GM12878 (cell line): ENCODE results near the gene REN.

Experiments
- JUND ChIP-seq: IDR thresholded peaks from 2 replicates; pipeline ENCODE4 v1.6.1; 2012; ENCODE audit warnings: low read depth, mild to moderate bottlenecking, low read length, improper control_type of control experiment, moderate library complexity
- NR2C2 ChIP-seq: IDR thresholded peaks from 2 replicates; pipeline ENCODE4 v1.6.1; 2011; ENCODE audit warnings: borderline replicate concordance, low read depth; ENCODE audit not compliant: control insufficient read depth, insufficient read length
- SIN3A ChIP-seq: IDR thresholded peaks from 2 replicates; pipeline ENCODE4 v1.6.1; 2012; ENCODE audit warnings: low read depth, low read length, improper control_type of control experiment
- SUZ12 ChIP-seq: fragments of 200-600 bp; sonication (generic); IDR thresholded peaks from one replicate; pipeline ENCODE4 v1.6.1; 2018; ENCODE audit warnings: antibody characterized with exemption, mild to moderate bottlenecking; ENCODE audit not compliant: unreplicated experiment
- TF ChIP-seq, protein P1 (sequence below): IDR thresholded peaks from 2 replicates; pipeline ENCODE4 v1.6.1; 2011; ENCODE audit warnings: borderline replicate concordance, low read depth, mild to moderate bottlenecking, moderate library complexity, mixed read lengths, low read length; ENCODE audit not compliant: insufficient read depth; ENCODE audit errors: extremely low read length
- TF ChIP-seq, protein P2 (sequence below), 3 experiments: IDR thresholded peaks in 2 of 3; conservative IDR thresholded peaks in 1 of 3; 2 replicates each; pipeline ENCODE4 v1.5.1; 2011; ENCODE audit warnings: low read depth in 3 of 3, low read length in 3 of 3, mild to moderate bottlenecking in 3 of 3, control low read depth in 2 of 3, moderate library complexity in 2 of 3, inconsistent platforms in 1 of 3, mixed read lengths in 1 of 3; ENCODE audit not compliant: control insufficient read depth in 2 of 3, insufficient read depth in 1 of 3; ENCODE audit errors: extremely low read depth in 1 of 3

- TF ChIP-seq, protein P1, sequence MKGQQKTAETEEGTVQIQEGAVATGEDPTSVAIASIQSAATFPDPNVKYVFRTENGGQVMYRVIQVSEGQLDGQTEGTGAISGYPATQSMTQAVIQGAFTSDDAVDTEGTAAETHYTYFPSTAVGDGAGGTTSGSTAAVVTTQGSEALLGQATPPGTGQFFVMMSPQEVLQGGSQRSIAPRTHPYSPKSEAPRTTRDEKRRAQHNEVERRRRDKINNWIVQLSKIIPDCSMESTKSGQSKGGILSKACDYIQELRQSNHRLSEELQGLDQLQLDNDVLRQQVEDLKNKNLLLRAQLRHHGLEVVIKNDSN: no peak
- TF ChIP-seq, protein P2, sequence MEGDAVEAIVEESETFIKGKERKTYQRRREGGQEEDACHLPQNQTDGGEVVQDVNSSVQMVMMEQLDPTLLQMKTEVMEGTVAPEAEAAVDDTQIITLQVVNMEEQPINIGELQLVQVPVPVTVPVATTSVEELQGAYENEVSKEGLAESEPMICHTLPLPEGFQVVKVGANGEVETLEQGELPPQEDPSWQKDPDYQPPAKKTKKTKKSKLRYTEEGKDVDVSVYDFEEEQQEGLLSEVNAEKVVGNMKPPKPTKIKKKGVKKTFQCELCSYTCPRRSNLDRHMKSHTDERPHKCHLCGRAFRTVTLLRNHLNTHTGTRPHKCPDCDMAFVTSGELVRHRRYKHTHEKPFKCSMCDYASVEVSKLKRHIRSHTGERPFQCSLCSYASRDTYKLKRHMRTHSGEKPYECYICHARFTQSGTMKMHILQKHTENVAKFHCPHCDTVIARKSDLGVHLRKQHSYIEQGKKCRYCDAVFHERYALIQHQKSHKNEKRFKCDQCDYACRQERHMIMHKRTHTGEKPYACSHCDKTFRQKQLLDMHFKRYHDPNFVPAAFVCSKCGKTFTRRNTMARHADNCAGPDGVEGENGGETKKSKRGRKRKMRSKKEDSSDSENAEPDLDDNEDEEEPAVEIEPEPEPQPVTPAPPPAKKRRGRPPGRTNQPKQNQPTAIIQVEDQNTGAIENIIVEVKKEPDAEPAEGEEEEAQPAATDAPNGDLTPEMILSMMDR (IDR thresholded peaks at IDR 0.05 in 2 of 3, conservative IDR thresholded peaks at IDR 0.05 in 1 of 3; ENCODE audit: control insufficient read depth in 2 of 3, extremely low read depth in 1 of 3, insufficient read depth in 1 of 3, low read depth in 3 of 3, low read length in 3 of 3): no peak
- TF ChIP-seq JUND (no peak), NR2C2 (no peak), SUZ12 (no peak), SIN3A (no peak)
These were observed 10.3 kb downstream of the REN start for GRCh38 chr1:204155881-204156280.
